Coronary artery (tissue), 2 donors: ENCODE results near the gene ZBTB7C.

Source experiments
- DNase-seq: peaks from one replicate; pipeline ENCODE4 v3.0.0-alpha.2; 2017; ENCODE audit warnings: low spot score
- H3K27ac ChIP-seq, 2 donors: fragments of 200-600 bp; sonication (generic); one replicate each; pipeline ENCODE4 v1.5.1; 2016 to 2019
- H3K4me3 ChIP-seq: fragments of 200-600 bp; sonication (generic); 2 replicates; pipeline ENCODE4 v1.5.1; 2016; ENCODE audit warnings: mild to moderate bottlenecking, moderate library complexity
- TF ChIP-seq, protein P1 (sequence below): fragments of 200-600 bp; sonication (generic); IDR thresholded peaks from one replicate; pipeline ENCODE4 v1.5.1; 2019; ENCODE audit warnings: antibody characterized with exemption

ZBTB7C gene

GRCh38 chr18:48356151-48356745, 52.9 kb downstream of the ZBTB7C start:
- no peak overlapping the region for H3K27ac ChIP-seq
- no peak overlapping the region for H3K4me3 ChIP-seq
- TF ChIP-seq, protein P1, sequence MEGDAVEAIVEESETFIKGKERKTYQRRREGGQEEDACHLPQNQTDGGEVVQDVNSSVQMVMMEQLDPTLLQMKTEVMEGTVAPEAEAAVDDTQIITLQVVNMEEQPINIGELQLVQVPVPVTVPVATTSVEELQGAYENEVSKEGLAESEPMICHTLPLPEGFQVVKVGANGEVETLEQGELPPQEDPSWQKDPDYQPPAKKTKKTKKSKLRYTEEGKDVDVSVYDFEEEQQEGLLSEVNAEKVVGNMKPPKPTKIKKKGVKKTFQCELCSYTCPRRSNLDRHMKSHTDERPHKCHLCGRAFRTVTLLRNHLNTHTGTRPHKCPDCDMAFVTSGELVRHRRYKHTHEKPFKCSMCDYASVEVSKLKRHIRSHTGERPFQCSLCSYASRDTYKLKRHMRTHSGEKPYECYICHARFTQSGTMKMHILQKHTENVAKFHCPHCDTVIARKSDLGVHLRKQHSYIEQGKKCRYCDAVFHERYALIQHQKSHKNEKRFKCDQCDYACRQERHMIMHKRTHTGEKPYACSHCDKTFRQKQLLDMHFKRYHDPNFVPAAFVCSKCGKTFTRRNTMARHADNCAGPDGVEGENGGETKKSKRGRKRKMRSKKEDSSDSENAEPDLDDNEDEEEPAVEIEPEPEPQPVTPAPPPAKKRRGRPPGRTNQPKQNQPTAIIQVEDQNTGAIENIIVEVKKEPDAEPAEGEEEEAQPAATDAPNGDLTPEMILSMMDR: no peak
- peak; percentile 59 for DNase-seq

GRCh38 chr18:48355276-48356115, 53.7 kb downstream of the ZBTB7C start:
- TF ChIP-seq, protein P1: no peak
- Histone ChIP-seq H3K27ac (peak overlapping the region in 1 of 2 donors; percentile 42), H3K4me3 (no peak overlapping the region)
- DNase-seq: peak; percentile 57

DNA sequence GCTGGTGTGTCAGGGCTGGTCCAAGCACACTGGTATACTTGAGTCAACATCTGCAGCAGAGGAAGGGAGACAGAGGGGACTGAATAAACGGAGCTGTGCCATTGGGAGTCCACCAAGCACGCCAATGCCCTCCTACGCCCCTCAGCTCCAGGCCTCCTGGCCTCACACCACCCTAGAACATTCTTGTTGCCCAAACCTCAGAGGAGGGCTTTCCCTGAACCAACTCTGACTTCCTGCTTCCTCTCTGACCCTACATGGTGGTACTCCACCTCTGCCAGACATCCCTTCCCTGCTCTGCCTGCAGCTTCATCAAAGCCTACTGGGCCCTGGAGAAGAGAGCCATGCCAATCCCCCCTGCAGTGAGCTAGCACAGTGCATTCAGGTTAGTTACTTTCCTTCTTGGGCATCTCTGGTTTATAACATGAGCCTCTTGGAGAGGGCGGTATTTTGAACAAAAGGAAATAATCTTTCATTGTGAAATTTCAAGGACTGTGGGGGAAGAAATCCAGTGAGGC, 54.4 kb downstream of the ZBTB7C start:
- DNase-seq: peak; percentile 65
- peak overlapping the region in 1 of 2 donors; percentile 42 for H3K27ac ChIP-seq
- no peak overlapping the region for H3K4me3 ChIP-seq
- TF ChIP-seq, protein P1: no peak

DNA sequence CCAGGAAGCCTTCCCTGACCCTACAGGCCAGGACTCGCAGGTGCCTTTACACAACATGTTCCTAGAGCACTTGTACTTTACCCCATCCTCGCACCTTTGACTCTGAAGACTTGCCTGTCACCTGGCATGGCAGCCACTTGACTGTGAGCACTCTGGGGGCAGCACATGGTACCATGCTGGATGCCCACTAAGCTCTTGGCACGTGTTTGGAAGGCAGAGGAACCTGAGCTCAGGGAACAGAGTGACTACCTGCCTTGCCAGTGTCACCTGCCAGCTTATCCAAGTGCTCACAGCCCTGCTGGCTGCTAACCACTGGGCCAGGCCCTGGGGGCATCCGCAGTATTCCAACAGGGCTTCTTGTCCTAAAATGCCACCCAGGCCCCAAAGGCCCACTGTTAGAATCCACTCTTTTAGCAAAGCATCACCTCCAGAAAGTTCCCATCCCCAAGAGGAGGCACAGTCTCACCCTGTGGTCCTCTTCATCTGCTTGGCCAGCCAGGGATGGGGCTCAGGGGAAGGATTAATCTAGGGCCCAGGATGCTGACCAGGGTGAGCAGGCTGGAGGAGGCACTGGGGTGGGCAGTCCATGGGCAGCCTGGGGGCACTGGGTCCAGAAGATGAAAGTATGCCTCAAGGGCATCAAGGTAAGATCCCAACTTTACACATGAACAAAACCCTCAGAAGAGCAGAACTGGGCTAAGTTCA, 57.0 kb downstream of the ZBTB7C start:
- TF ChIP-seq, protein P1: no peak
- Histone ChIP-seq H3K27ac (no peak overlapping the region), H3K4me3 (no peak overlapping the region)
- DNase-seq: peak; percentile 52

- Histone ChIP-seq H3K4me3 (no peak overlapping the region), H3K27ac (no peak overlapping the region)
- peak; percentile 64 for DNase-seq
- TF ChIP-seq, protein P1: no peak
Measured at GRCh38 chr18:48351216-48352050, 57.8 kb downstream of the ZBTB7C start.

- peak; percentile 53 for DNase-seq
- TF ChIP-seq, protein P1: no peak
- Histone ChIP-seq H3K4me3 (no peak overlapping the region), H3K27ac (no peak overlapping the region)
Measured at GRCh38 chr18:48348739-48349138, 60.4 kb downstream of the ZBTB7C start.
